K562 (cell line): ENCODE measurements around the gene LCP2. TPM values are rescaled to one million over a fixed set of nuclear protein-coding genes. Genes with fewer than 3 reads are reported as not detected.

Source experiments
- ATAC-seq: fragments of 200-7000 bp; cut with Tn5 transposase; 3 replicates; pipeline ENCODE4 v1.9.1; 2020; ENCODE audit warnings: moderate library complexity
- BruUV-seq: library from RNA; stranded (reverse); fragments of 400-500 nt; replicated peaks from 2 replicates; lab custom pipeline; 2021; lab: Mats Ljungman, UMichigan
- CTCF ChIA-PET: fragments of 300-600 bp; formaldehyde crosslinking; extraction: SDS; loops from one replicate; lab custom pipeline; 2021; ENCODE audit warnings: low intra/inter-chr PET ratio; lab: Yijun Ruan, JAX
- POLR2A ChIA-PET: fragments of 300-600, 350-650 bp; sonication (Branson Sonifier 250); formaldehyde crosslinking; extraction: SDS; loops from one replicate; lab custom pipeline; 2021; ENCODE audit warnings: antibody characterized with exemption, inconsistent platforms; lab: Yijun Ruan, JAX
- DNase-seq, 4 experiments: peaks; one replicate each; pipeline versions ENCODE4 v3.0.0 to v3.0.0-alpha.2; 2011 to 2018; ENCODE audit warnings: low spot score in 3 of 4, mixed read lengths in 3 of 4; ENCODE audit errors: extremely low read depth in 1 of 4
- FAIRE-seq: peaks from 2 replicates; lab custom pipeline; 2011; peaks lifted over from hg19 to GRCh38; lab: Jason Lieb, UNC
- H2AFZ ChIP-seq: 2 replicates; pipeline ENCODE4 v1.6.0; 2011; ENCODE audit warnings: low read depth, low read length, control low read depth, inconsistent platforms
- H3K27ac ChIP-seq: fragments of 200-600 bp; 3 replicates; pipeline ENCODE4 v1.8.0; 2011; ENCODE audit warnings: low read depth, mild to moderate bottlenecking, control low read depth, inconsistent platforms, low read length, moderate library complexity, mixed read lengths; ENCODE audit errors: extremely low read depth
- H3K27me3 ChIP-seq, 2 experiments: fragments of 300-600 bp in 1 of 2; 2 replicates in 1 of 2; 3 replicates in 1 of 2; pipeline versions ENCODE4 v1.6.0 to v1.8.0; 2011; ENCODE audit warnings: inconsistent platforms in 2 of 2, low read length in 2 of 2, mild to moderate bottlenecking in 1 of 2, mixed read lengths in 1 of 2, moderate library complexity in 1 of 2; ENCODE audit not compliant: control insufficient read depth in 2 of 2, insufficient read depth in 2 of 2
- H3K36me3 ChIP-seq: fragments of 300-600 bp; 3 replicates; pipeline ENCODE4 v1.8.0; 2011; ENCODE audit warnings: mild to moderate bottlenecking, low read length, inconsistent platforms; ENCODE audit not compliant: control insufficient read depth, insufficient read depth
- H3K4me1 ChIP-seq, 2 experiments: fragments of 200-600 bp in 1 of 2; replicated peaks in 1 of 2; 2 replicates in 1 of 2; 3 replicates in 1 of 2; pipeline versions ENCODE4 v1.5.1 to v1.8.0; 2011; ENCODE audit warnings: inconsistent platforms in 2 of 2, low read length in 2 of 2, mild to moderate bottlenecking in 1 of 2, mixed read lengths in 1 of 2, moderate library complexity in 1 of 2; ENCODE audit not compliant: control insufficient read depth in 2 of 2, insufficient read depth in 2 of 2
- H3K4me2 ChIP-seq: 2 replicates; pipeline ENCODE4 v1.6.1; 2011; ENCODE audit warnings: low read length, control low read depth, inconsistent platforms, mixed read lengths; ENCODE audit not compliant: insufficient read depth
- H3K4me3 ChIP-seq: fragments of 200-600 bp; sonication (generic), shearing (Covaris generic); 2 replicates; pipeline ENCODE4 v1.5.1; 2016; ENCODE audit warnings: control low read depth, inconsistent platforms
- H3K79me2 ChIP-seq: fragments of 200-600 bp; 3 replicates; pipeline ENCODE4 v1.8.0; 2011; ENCODE audit warnings: low read length, inconsistent platforms; ENCODE audit not compliant: control insufficient read depth, insufficient read depth
- H3K9ac ChIP-seq, 2 experiments: 2 replicates each; pipeline versions ENCODE4 v1.6.0 to v1.6.1; 2011; ENCODE audit warnings: low read depth in 2 of 2, low read length in 2 of 2, control low read depth in 1 of 2, inconsistent platforms in 1 of 2, mild to moderate bottlenecking in 1 of 2, mixed read lengths in 1 of 2; ENCODE audit not compliant: insufficient read depth in 1 of 2
- H3K9me1 ChIP-seq: one replicate; pipeline ENCODE4 v1.6.0; 2011; ENCODE audit warnings: inconsistent platforms, mild to moderate bottlenecking, low read length, moderate library complexity; ENCODE audit not compliant: control insufficient read depth, insufficient read depth
- H3K9me3 ChIP-seq: replicated peaks from 2 replicates; pipeline ENCODE4 v1.5.1; 2011; ENCODE audit warnings: low read depth, low read length, inconsistent platforms; ENCODE audit not compliant: control insufficient read depth, insufficient read depth
- H4K20me1 ChIP-seq: replicated peaks from 2 replicates; pipeline ENCODE4 v1.6.1; 2011; ENCODE audit warnings: low read length, inconsistent platforms, mixed read lengths; ENCODE audit not compliant: control insufficient read depth, insufficient read depth
- ASH1L ChIP-seq: fragments of 450-650 bp; IDR thresholded peaks from 2 replicates; pipeline ENCODE4 v1.6.1; 2018; ENCODE audit warnings: borderline replicate concordance, mild to moderate bottlenecking, low read depth; ENCODE audit not compliant: partially characterized antibody
- MXD1 ChIP-seq: fragments of 250-450 bp; sonication (Bioruptor Pico); IDR thresholded peaks from 2 replicates; pipeline ENCODE4 v1.8.0; 2021; ENCODE audit warnings: borderline replicate concordance, mild to moderate bottlenecking, moderate library complexity; ENCODE audit not compliant: poor library complexity, severe bottlenecking
- SRSF1 ChIP-seq: fragments of 200-400 bp; formaldehyde crosslinking; IDR thresholded peaks from 2 replicates; pipeline ENCODE4 v1.6.1; 2017; ENCODE audit warnings: mild to moderate bottlenecking, low read depth, low read length, moderate library complexity
- ZNF444 ChIP-seq: fragments of 250-450 bp; sonication (Bioruptor Pico); IDR thresholded peaks from 2 replicates; pipeline ENCODE4 v1.4.0; 2020; ENCODE audit warnings: mild to moderate bottlenecking, moderate library complexity
- ZNF778 ChIP-seq: fragments of 450-650 bp; formaldehyde crosslinking; IDR thresholded peaks from 2 replicates; pipeline ENCODE4 v1.4.0; 2020; ENCODE audit warnings: mild to moderate bottlenecking, moderate library complexity
- WGBS: fragments of 100-300 bp; shearing (Covaris generic); methylation state at CpG from one replicate; pipeline ENCODE4 v1.1.6; 2016; ENCODE audit warnings: low coverage, mixed read lengths; ENCODE audit not compliant: insufficient coverage; ENCODE audit errors: missing lambda C conversion rate; 5-methylcytosine and 5-hydroxymethylcytosine counted together
- in situ Hi-C: fragments of 300-500 bp; cut with MboI; formaldehyde crosslinking; loops from 4 replicates; pipeline ENCODE4 v1.15.0; 2018; ENCODE audit warnings: inconsistent platforms, mixed read lengths
- intact Hi-C: fragments of 100-400 bp; cut with micrococcal nuclease; formaldehyde crosslinking; loops from 2 replicates; pipeline ENCODE4 v1.14.2; 2022
- polyA plus RNA-seq, 8 experiments: library from polyadenylated mRNA; depleted of rRNA in 4 of 8; stranded (reverse) in 5 of 8; unstranded in 3 of 8; fragments of >200 nt; fragmentation: Nextera tagmentation in 2 of 8; fragmentation: Illumina TruSeq in 1 of 8; extraction: Ambion mirVana in 2 of 8; extraction: Trizol in 1 of 8; gene quantifications; 2 replicates each; pipeline versions ENCODE4 v1.2.1 to v1.2.3, GENCODE V29; 2011 to 2014; ENCODE audit warnings: inconsistent platforms in 1 of 8, missing spikeins in 1 of 8
- total RNA-seq, 7 experiments: library from RNA; depleted of rRNA in 6 of 7; stranded (reverse); fragments of >200 nt in 6 of 7; fragmentation: Illumina TruSeq in 2 of 7; extraction: Trizol in 2 of 7; gene quantifications; 2 replicates each; pipeline versions ENCODE4 v1.2.1 to v1.2.3, GENCODE V29; 2011 to 2021; ENCODE audit warnings: low replicate concordance in 1 of 7

LCP2 gene
- total and polyA plus RNA-seq, 9 of the 15 experiments (the other 6 are each of a cell fraction or from before 2014, with no cell fraction given): 4.0 to 31.3 (median 14.6) TPM

- in situ Hi-C loops: no loop called here
These were observed 35.2 kb downstream of the LCP2 start for GRCh38 chr5:170262061-170263045.

GRCh38 chr5:170261528-170262043 is 36.0 kb downstream of the LCP2 start:
- Histone ChIP-seq H3K27ac (no peak overlapping the region), H3K9ac (no peak overlapping the region), H2AFZ (no peak overlapping the region), H3K4me3 (no peak overlapping the region), H3K79me2 (no peaks in the 10 kb centered on the region), H4K20me1 (no peaks in the 10 kb centered on the region), H3K4me2 (no peak overlapping the region), H3K9me3 (no peaks in the 10 kb centered on the region), H3K36me3 (no peaks in the 10 kb centered on the region), H3K9me1 (no peaks in the 10 kb centered on the region), H3K4me1 (peaks cover 0 to 8% of the 10 kb centered on the region in 2 experiments; a peak in 2 of 5 replicates), H3K27me3 (no peaks in the 10 kb centered on the region; a peak in 1 of 5 replicates)
- intact Hi-C loops (no loop called here), in situ Hi-C loops (no loop called here)
- ATAC-seq: no peak
- WGBS: 49% methylated on average over 3 of the region's 3 CpGs
- no TSS peak for BruUV-seq
- TF ChIP-seq MXD1 (CRISPR knock-in tag) (no peak), ZNF778 (CRISPR knock-in tag) (no peak), ZNF444 (CRISPR knock-in tag) (no peak), SRSF1 (no peak)
- FAIRE-seq: no peak
- ChIA-PET CTCF (no interaction called here), POLR2A (interaction anchor here (0.6 to 1.3 kb wide), 3 partner anchors 9 to 1279 kb away, joined by 3 read pairs; no protein-coding TSS in a partner anchor)
- no peak for DNase-seq

More at GRCh38 chr5:170262061-170263045, 35.2 kb downstream of the LCP2 start:
- no peak overlapping the region for H3K27ac ChIP-seq
- BruUV-seq: no TSS peak
- H3K36me3 ChIP-seq: no peaks in the 10 kb centered on the region
- no peak overlapping the region for H3K4me3 ChIP-seq
- H4K20me1 ChIP-seq: no peaks in the 10 kb centered on the region
- no peak for TF ChIP-seq ASH1L
- TF ChIP-seq, all 486 proteins: peak for 0
- no peak for DNase-seq
- H3K4me1 ChIP-seq: peaks cover 0 to 8% of the 10 kb centered on the region in 2 experiments; a peak in 2 of 5 replicates
- no peak for ATAC-seq
- WGBS: 32% methylated on average over 15 of the region's 15 CpGs
- no peaks in the 10 kb centered on the region for H3K9me1 ChIP-seq
- intact Hi-C loops: no loop called here
- no peaks in the 10 kb centered on the region for H3K9me3 ChIP-seq
- H2AFZ ChIP-seq: peak overlapping the region; percentile 53; the same call in 1 of the 2 replicates
- no peak for FAIRE-seq
- ChIA-PET CTCF (no interaction called here), POLR2A (interaction anchor here (1.0 to 1.3 kb wide), 2 partner anchors 9 to 12 kb away, joined by 3 read pairs; no protein-coding TSS in a partner anchor)
- no peaks in the 10 kb centered on the region for H3K79me2 ChIP-seq
- no peak overlapping the region for H3K9ac ChIP-seq
- H3K27me3 ChIP-seq: peaks cover 0 to 4% of the 10 kb centered on the region in 2 experiments; a peak in 2 of 5 replicates
- no peak overlapping the region for H3K4me2 ChIP-seq
